GM12874 (cell line): ENCODE data around the gene DOK4.

ENCODE experiments used
- TF ChIP-seq, protein P1 (sequence below): IDR thresholded peaks from 2 replicates; pipeline ENCODE4 v1.5.1; 2011; ENCODE audit warnings: low read depth, mild to moderate bottlenecking, control low read depth, low read length, moderate library complexity; ENCODE audit not compliant: insufficient read depth

The DOK4 gene

DNA sequence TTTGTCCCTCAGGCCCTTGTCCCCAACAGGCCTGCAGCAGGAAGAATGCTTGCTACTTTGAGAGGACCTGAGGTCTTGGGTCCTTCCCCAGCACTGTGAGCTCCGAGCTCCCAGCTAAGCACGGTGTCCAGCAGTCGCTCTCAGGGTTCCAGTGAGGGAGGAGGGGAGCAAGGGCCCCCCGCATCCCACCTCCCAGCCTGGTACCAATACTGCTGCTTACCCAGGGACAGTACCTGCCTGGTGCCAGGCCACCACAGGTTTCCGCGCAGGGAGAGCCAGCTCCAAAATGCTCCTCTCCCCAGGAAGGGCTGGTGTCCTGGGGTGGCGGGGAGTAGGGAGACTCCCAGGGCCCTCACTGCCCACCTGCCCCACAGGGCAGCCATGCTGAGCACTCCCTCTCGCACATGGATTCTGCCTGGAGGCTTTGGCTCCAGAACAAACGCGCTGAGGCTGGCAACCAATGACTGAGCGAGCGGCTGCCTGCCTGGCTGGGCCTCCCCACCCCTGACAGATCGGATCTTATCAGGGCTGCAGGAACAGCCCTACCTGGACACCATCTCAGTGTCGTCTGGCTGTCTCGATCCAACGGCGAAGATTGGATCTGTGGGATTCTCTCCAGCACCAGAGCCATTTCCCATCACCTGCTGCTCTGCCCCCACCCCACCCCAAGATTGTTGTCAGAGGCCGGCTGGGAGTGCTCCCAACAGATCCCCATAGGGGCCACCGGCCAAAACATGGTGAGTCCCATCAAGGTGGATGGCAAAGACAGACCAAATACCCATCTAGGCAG is 2.4 kb downstream of the DOK4 start:
- TF ChIP-seq, protein P1, sequence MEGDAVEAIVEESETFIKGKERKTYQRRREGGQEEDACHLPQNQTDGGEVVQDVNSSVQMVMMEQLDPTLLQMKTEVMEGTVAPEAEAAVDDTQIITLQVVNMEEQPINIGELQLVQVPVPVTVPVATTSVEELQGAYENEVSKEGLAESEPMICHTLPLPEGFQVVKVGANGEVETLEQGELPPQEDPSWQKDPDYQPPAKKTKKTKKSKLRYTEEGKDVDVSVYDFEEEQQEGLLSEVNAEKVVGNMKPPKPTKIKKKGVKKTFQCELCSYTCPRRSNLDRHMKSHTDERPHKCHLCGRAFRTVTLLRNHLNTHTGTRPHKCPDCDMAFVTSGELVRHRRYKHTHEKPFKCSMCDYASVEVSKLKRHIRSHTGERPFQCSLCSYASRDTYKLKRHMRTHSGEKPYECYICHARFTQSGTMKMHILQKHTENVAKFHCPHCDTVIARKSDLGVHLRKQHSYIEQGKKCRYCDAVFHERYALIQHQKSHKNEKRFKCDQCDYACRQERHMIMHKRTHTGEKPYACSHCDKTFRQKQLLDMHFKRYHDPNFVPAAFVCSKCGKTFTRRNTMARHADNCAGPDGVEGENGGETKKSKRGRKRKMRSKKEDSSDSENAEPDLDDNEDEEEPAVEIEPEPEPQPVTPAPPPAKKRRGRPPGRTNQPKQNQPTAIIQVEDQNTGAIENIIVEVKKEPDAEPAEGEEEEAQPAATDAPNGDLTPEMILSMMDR: no peak

DNA sequence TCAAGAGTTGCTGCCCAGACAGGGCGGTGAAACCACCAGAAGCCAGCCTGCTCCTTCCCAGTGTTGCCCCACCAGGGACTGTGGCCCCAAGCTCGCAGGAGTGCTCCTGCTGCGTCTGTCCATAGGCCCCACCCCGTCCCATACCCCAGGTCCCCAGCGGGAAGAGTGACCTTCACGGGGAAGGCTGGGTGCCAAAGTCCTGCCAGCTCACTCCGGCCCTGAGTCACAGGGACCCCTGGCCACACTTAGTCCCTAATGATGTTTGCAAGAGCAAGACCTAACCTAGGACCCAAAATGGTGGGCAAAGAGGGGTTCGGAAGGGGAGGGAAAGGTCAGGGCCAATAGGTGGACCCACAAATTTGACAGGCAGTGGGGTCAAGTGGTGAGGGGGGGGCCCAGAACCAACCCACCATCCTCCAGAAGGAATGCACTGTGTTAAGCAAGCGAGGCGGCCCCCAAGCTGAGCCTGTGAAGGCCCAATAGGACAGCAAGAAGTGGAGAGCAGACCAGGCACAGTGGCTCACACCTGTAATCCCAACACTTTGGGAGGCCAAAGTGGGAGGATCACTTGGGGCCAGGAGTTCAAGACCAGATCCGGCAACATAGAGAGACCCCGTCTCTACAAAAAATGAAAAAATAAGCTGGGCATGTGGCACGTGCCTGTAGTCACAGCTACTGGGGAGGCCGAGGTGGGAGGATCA is 3.3 kb downstream of the DOK4 start:
- TF ChIP-seq, protein P1: no peak

DNA sequence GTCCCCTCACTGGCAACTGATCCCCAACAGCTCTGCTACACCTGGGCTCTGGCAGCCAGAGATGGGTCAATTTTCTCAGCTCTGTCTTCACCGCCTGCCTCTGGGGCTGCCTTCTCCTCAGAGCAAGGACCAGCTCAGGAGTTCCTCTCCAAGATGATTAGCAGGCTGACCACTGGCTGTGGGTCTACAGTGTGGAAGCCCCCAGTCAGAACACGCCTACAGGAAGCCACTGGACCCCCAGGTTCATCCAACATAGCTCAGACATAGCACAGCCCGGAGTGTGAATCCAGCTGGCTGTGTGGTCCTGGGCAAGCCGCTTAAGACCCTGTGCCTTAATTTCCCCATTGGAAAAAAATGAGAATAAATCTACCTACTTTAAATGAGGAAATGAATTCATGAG is 4.9 kb downstream of the DOK4 start:
- TF ChIP-seq, protein P1: no peak

DNA sequence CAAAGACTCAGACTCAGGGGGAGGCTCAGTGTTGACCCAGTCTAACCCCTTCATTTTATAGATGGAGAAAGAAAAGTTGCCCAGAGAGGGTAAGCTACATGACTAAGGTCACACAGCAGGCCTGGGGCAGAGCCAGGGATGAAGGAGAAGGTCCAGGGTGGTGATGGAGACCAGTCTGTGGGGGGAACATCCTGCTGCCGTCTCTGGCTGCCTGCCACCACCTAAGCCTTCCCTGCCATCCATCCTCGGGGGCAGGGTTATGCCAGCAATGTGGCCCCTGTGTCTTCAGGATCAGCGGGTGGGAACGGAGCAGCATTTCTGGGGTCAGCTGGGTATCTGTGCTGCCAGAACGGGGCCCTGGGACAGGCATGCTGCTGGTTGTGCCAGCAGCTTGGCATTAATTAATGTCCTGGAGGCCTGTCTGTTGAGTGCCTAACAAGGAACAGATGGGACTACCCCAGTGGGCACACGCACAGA is 5.5 kb downstream of the DOK4 start:
- TF ChIP-seq, protein P1: no peak

DNA sequence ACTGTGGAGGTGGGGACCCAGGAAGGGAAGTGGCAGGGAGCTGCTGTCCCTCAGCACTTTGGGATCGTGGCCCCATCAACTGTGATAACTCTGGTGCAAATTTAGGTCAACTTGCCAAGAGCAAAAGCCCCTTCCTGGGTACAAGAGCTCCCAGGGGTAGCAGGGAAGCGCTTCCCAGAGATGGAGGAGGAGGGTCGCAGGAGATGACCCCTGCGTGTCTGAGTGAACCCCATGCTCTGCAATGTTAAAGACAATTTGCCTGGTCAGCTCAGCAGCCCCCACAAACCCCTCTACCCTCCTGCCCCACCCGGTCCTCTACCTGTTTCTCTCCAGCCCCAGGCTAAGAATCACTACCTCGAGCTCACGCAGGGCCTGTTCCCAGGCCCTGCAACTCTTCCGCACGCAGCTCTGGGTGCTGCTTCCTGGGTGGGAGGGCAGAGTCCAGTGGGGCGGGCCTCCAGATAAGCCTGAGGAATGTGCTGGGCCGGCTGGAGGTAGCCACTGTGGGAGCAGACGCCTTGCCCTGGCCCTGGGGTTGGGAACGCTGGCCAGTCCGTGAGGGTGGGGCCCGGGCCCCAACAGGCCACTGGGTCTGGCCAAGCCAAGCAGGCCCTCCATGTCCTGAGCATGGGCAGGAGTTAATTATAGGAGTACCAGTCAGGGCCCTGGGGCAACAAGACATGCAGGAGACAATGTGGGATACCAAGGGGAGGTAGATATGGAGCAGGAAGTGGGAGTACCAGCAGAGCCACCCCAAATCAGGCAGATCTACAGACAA is 6.1 kb downstream of the DOK4 start:
- TF ChIP-seq, protein P1: no peak

DNA sequence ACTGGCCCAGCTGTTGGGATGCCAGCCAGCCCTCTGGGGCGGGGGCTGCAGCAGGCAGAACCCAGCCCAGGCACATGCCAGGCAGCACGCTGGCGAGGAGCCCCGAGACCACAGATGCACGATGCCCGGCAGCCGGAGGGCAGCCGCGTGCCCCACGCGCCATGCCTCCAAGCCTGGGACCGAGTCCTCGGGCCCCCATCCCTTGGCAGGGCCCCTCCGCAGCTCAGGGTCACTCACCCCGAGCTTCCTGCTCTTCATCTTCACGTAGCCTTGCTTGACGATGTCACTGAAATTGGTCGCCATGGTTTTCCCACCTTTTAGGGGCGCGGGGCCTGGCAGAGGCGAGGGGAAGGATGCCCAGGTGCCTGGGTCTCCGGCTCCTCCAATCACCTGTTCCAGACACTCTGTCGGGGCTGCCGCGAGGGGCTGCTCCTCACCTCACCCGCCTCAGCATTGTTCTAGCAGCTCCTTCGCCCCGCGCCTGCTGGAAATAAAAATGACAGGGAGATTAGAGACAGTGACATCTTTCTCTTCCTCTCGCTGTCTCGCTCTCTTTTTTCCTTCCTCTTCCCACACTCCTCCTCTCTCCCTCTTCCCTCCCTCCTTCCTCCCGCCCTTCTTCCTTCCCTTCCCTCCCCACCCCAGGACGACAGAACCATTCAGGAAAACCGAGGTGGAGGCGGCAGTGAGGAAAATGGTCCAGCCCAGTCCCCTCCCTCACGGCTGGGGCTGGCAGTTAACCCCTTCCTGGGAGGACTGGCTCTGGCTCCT is 6.9 kb downstream of the DOK4 start:
- TF ChIP-seq, protein P1: no peak
